Thyroid gland (tissue), 4 donors: ENCODE results near the gene TBC1D23.

ENCODE experiments used
- CTCF ChIP-seq, 6 experiments: fragments of 200-600 bp in 3 of 6; fragments of 450-650 bp in 3 of 6; sonication (generic) in 3 of 6; IDR thresholded peaks; one replicate each; pipeline ENCODE4 v1.5.1; 2016 to 2019; ENCODE audit warnings: antibody characterized with exemption in 6 of 6, mild to moderate bottlenecking in 2 of 6, inconsistent platforms in 1 of 6, moderate library complexity in 1 of 6
- POLR2A ChIP-seq, 2 donors: fragments of 450-650 bp; IDR thresholded peaks; one replicate each; pipeline ENCODE4 v1.6.1; 2017; ENCODE audit warnings: antibody characterized with exemption in 2 of 2, mild to moderate bottlenecking in 2 of 2, moderate library complexity in 1 of 2

GRCh38 chr3:100310355-100310965 lies 49.7 kb downstream of the TBC1D23 start:
- TF ChIP-seq POLR2A (IDR thresholded peaks at IDR 0.05) (no peak), CTCF (IDR thresholded peaks at IDR 0.05) (no peak)
